Spinal cord (tissue), 9 donors: ENCODE results near the gene HLA-DQB2. TPM values are rescaled to one million over a fixed set of nuclear protein-coding genes. Genes with fewer than 3 reads are reported as not detected.

Experiments used
- DNase-seq, 6 donors: peaks; one replicate each; pipeline versions ENCODE4 v3.0.0 to v3.0.0-alpha.2; 2013 to 2015; ENCODE audit warnings: low spot score in 6 of 6, low read depth in 4 of 6
- H3K27ac ChIP-seq: one replicate; pipeline ENCODE4 v1.5.1; 2013; ENCODE audit warnings: low read depth, low read length, control low read depth
- H3K27me3 ChIP-seq: one replicate; pipeline ENCODE4 v1.6.1; 2013; ENCODE audit warnings: low read length; ENCODE audit not compliant: control insufficient read depth, insufficient read depth
- H3K36me3 ChIP-seq: one replicate; pipeline ENCODE4 v1.6.1; 2013; ENCODE audit warnings: low read length; ENCODE audit not compliant: control insufficient read depth, insufficient read depth
- H3K4me1 ChIP-seq: one replicate; pipeline ENCODE4 v1.6.1; 2013; ENCODE audit warnings: low read length; ENCODE audit not compliant: control insufficient read depth, insufficient read depth
- H3K4me3 ChIP-seq: one replicate; pipeline ENCODE4 v1.5.1; 2013; ENCODE audit warnings: low read depth, low read length, control low read depth
- H3K9me3 ChIP-seq: one replicate; pipeline ENCODE4 v1.6.1; 2013; ENCODE audit warnings: low read length; ENCODE audit not compliant: control insufficient read depth, insufficient read depth
- polyA plus RNA-seq, 2 donors: library from polyadenylated mRNA; unstranded; fragments of 120-200 nt; gene quantifications; one replicate each; pipeline ENCODE4 v1.2.1, GENCODE V29; 2013; ENCODE audit not compliant: insufficient read length in 2 of 2
- small RNA-seq: library from RNA; depleted of rRNA; stranded (forward); fragments of <200 nt; gene quantifications from one replicate; pipeline ENCODE3, GENCODE V24; 2014; ENCODE audit warnings: low replicate concordance
- total RNA-seq, 2 donors: library from RNA; depleted of rRNA in 1 of 2; stranded (reverse); fragments of 120-200 nt in 1 of 2; fragments of >200 nt in 1 of 2; gene quantifications; one replicate each; pipeline versions ENCODE4 v1.2.3 to v1.2.4, GENCODE V29; 2013 to 2014

Gene HLA-DQB2
- total and polyA plus RNA-seq, 4 donors = 0.24 to 0.76 (median 0.44) TPM; not detected in 1

GRCh38 chr6:32713241-32713640 lies 50.1 kb downstream of the HLA-DQB2 start:
- Histone ChIP-seq H3K27me3 (no peaks in the 10 kb centered on the region), H3K36me3 (no peaks in the 10 kb centered on the region), H3K4me3 (no peak overlapping the region), H3K4me1 (no peaks in the 10 kb centered on the region), H3K27ac (no peak overlapping the region), H3K9me3 (no peaks in the 10 kb centered on the region)
- no peak for DNase-seq

GRCh38 chr6:32709625-32710024 lies 53.7 kb downstream of the HLA-DQB2 start:
- Histone ChIP-seq H3K36me3 (no peaks in the 10 kb centered on the region), H3K9me3 (no peaks in the 10 kb centered on the region), H3K27ac (no peak overlapping the region), H3K27me3 (no peaks in the 10 kb centered on the region), H3K4me1 (no peaks in the 10 kb centered on the region), H3K4me3 (no peak overlapping the region)
- no peak for DNase-seq

Small RNAs within 50 kb of the gene (small RNA-seq; reads per million reads assigned to genes)
- not detected for gene MIR3135B

Other genes with a start within 250 kb of the HLA-DQB2 start
- 10 to 100 TPM in 1 of 2 donors, under 1 TPM in 1; 0.30 to 16.8 TPM for gene HLA-DRB5, start 233.2 kb downstream of the HLA-DQB2 start, total RNA-seq
- 1 to 10 TPM; 1.7 to 1.8 TPM for gene HLA-DRB5, start 233.2 kb downstream of the HLA-DQB2 start, polyA plus RNA-seq
- gene HLA-DRB1, start 173.7 kb downstream of the HLA-DQB2 start, total RNA-seq = 10 to 100 TPM; 17.0 to 61.3 TPM
- 1 to 10 TPM; 3.1 to 3.5 TPM for gene HLA-DRB1, start 173.7 kb downstream of the HLA-DQB2 start, polyA plus RNA-seq
- gene HLA-DQA1, start 126.1 kb downstream of the HLA-DQB2 start, total RNA-seq = 1 to 10 TPM in 1 of 2 donors, under 1 TPM in 1; 0.99 to 1.9 TPM
- gene HLA-DQA1, start 126.1 kb downstream of the HLA-DQB2 start, polyA plus RNA-seq = under 1 TPM; 0.32 to 0.57 TPM
- 1 to 10 TPM in 1 of 2 donors, under 1 TPM in 1; 0.30 to 6.9 TPM for gene HLA-DQB1, start 96.9 kb downstream of the HLA-DQB2 start, total RNA-seq
- gene HLA-DQB1, start 96.9 kb downstream of the HLA-DQB2 start, polyA plus RNA-seq = 1 to 10 TPM in 1 of 2 donors, under 1 TPM in 1; 0.92 to 2.7 TPM
- gene HLA-DQA2, start 22.1 kb downstream of the HLA-DQB2 start, total RNA-seq = under 1 TPM in 1 of 2 donors, not detected in 1; 0.17 TPM
- under 1 TPM in 1 of 2 donors, not detected in 1; 0.43 TPM for gene HLA-DQA2, start 22.1 kb downstream of the HLA-DQB2 start, polyA plus RNA-seq
- gene HLA-DOB, start 53.5 kb upstream of the HLA-DQB2 start, total RNA-seq = under 1 TPM; 0.11 to 0.20 TPM
- gene HLA-DOB, start 53.5 kb upstream of the HLA-DQB2 start, polyA plus RNA-seq = under 1 TPM; 0.47 to 0.65 TPM
- gene TAP2, start 75.2 kb upstream of the HLA-DQB2 start, total RNA-seq = 10 to 100 TPM; 10.2 to 19.0 TPM
- gene TAP2, start 75.2 kb upstream of the HLA-DQB2 start, polyA plus RNA-seq = 10 to 100 TPM; 20.4 to 22.2 TPM
- gene PSMB8, start 80.5 kb upstream of the HLA-DQB2 start, total RNA-seq = 10 to 100 TPM; 12.4 to 30.4 TPM
- gene PSMB8, start 80.5 kb upstream of the HLA-DQB2 start, polyA plus RNA-seq = 10 to 100 TPM; 12.5 to 14.0 TPM
- gene TAP1, start 90.2 kb upstream of the HLA-DQB2 start, total RNA-seq = 10 to 100 TPM; 15.3 to 20.0 TPM
- 10 to 100 TPM; 20.5 to 21.3 TPM for gene TAP1, start 90.2 kb upstream of the HLA-DQB2 start, polyA plus RNA-seq
- 1 to 10 TPM; 8.3 to 9.0 TPM for gene PSMB9, start 90.7 kb upstream of the HLA-DQB2 start, total RNA-seq
- 1 to 10 TPM; 6.1 to 9.0 TPM for gene PSMB9, start 90.7 kb upstream of the HLA-DQB2 start, polyA plus RNA-seq
- 10 to 100 TPM; 13.7 to 22.3 TPM for gene HLA-DMB, start 177.5 kb upstream of the HLA-DQB2 start, total RNA-seq
- 1 to 10 TPM; 4.7 to 7.0 TPM for gene HLA-DMB, start 177.5 kb upstream of the HLA-DQB2 start, polyA plus RNA-seq
- 10 to 100 TPM in 1 of 2 donors, 1 to 10 TPM in 1; 9.9 to 11.6 TPM for gene HLA-DMA, start 189.6 kb upstream of the HLA-DQB2 start, total RNA-seq
- gene HLA-DMA, start 189.6 kb upstream of the HLA-DQB2 start, polyA plus RNA-seq = 1 to 10 TPM; 3.1 to 4.9 TPM
- gene BRD2, start 205.1 kb upstream of the HLA-DQB2 start, total RNA-seq = 100 to 1,000 TPM in 1 of 2 donors, 10 to 100 TPM in 1; 68.9 to 153 TPM
- gene BRD2, start 205.1 kb upstream of the HLA-DQB2 start, polyA plus RNA-seq = 100 to 1,000 TPM; 285 to 286 TPM
- 1 to 10 TPM; 4.6 to 5.8 TPM for gene HLA-DOA, start 246.1 kb upstream of the HLA-DQB2 start, total RNA-seq
- 1 to 10 TPM; 1.4 to 1.8 TPM for gene HLA-DOA, start 246.1 kb upstream of the HLA-DQB2 start, polyA plus RNA-seq